BE2C (cell line): Measurements from ENCODE around the gene FARS2.

Source experiments
- DNase-seq: peaks from one replicate; pipeline ENCODE4 v3.0.0-alpha.2; 2020
- H3K27me3 ChIP-seq: fragments of 250-450 bp; sonication (Bioruptor Pico); 2 replicates; pipeline ENCODE4 v1.5.1; 2020; ENCODE audit warnings: mild to moderate bottlenecking
- H3K36me3 ChIP-seq: fragments of 250-450 bp; sonication (Bioruptor Pico); 2 replicates; pipeline ENCODE4 v1.5.1; 2020; ENCODE audit warnings: mild to moderate bottlenecking
- H3K4me1 ChIP-seq: fragments of 250-450 bp; sonication (Bioruptor Pico); 2 replicates; pipeline ENCODE4 v1.5.1; 2020
- H3K4me3 ChIP-seq: 2 replicates; pipeline ENCODE4 v1.5.1; 2011; ENCODE audit warnings: low read depth, low read length
- H3K9me3 ChIP-seq: fragments of 250-450 bp; sonication (Bioruptor Pico); 2 replicates; pipeline ENCODE4 v1.5.1; 2020
- TF ChIP-seq, protein P1 (sequence below): IDR thresholded peaks from 2 replicates; pipeline ENCODE4 v1.5.1; 2012; ENCODE audit warnings: mild to moderate bottlenecking, low read depth, low read length

Gene FARS2

DNA sequence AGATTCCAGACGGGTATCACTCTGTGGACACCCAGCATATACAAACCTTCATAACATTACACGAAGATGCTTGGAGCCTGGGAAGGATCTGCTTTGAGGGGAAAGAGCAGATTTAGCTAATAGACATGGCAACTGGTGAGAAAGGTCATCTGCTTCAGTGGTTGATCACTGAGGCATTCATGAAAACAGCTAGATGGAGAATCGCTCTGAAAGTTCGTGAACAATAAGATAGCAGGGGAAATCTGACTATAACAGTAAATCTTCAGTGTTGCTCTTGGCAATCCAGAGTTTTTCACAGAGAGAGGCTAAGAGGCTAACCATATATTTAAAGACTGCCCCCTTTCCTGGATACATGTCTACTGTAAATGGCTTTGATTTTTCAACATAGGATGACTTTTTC is 245.3 kb downstream of the FARS2 start:
- H3K9me3 ChIP-seq, result no peaks in the 10 kb centered on the region
- no peak overlapping the region for H3K4me3 ChIP-seq
- no peaks in the 10 kb centered on the region for H3K27me3 ChIP-seq
- no peaks in the 10 kb centered on the region for H3K4me1 ChIP-seq
- no peaks in the 10 kb centered on the region for H3K36me3 ChIP-seq
- TF ChIP-seq, protein P1, sequence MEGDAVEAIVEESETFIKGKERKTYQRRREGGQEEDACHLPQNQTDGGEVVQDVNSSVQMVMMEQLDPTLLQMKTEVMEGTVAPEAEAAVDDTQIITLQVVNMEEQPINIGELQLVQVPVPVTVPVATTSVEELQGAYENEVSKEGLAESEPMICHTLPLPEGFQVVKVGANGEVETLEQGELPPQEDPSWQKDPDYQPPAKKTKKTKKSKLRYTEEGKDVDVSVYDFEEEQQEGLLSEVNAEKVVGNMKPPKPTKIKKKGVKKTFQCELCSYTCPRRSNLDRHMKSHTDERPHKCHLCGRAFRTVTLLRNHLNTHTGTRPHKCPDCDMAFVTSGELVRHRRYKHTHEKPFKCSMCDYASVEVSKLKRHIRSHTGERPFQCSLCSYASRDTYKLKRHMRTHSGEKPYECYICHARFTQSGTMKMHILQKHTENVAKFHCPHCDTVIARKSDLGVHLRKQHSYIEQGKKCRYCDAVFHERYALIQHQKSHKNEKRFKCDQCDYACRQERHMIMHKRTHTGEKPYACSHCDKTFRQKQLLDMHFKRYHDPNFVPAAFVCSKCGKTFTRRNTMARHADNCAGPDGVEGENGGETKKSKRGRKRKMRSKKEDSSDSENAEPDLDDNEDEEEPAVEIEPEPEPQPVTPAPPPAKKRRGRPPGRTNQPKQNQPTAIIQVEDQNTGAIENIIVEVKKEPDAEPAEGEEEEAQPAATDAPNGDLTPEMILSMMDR, result no peak
- DNase-seq, result no peak

DNA sequence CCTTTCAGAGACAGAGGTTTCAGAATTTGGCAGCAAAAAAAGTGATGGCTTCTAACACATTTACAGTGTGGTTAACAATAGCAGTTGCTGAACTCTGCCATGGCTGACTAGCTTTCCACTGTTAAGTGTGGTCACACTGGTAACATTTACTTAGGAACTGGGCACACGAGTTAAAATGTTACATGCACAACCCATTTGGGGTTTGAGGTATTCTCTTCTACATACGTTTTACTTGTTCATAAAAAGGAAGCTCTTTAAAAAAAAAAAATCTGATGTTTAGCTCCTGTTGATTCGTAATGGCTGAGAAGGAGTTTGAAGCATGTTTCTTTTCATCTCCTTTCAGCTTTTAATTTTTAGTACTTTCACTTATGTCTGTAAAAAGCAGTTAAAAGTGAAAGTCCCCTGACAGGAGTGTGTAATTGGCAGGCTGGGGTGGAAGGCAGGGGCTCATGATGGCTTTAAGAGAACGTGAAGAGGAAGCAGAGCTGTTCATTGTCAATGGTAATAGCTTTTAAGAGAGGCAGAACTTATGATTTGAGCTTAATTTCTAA is 245.9 kb downstream of the FARS2 start:
- H3K27me3 ChIP-seq, result no peaks in the 10 kb centered on the region
- DNase-seq, result no peak
- H3K36me3 ChIP-seq, result no peaks in the 10 kb centered on the region
- no peaks in the 10 kb centered on the region for H3K4me1 ChIP-seq
- H3K9me3 ChIP-seq, result no peaks in the 10 kb centered on the region
- H3K4me3 ChIP-seq, result no peak overlapping the region
- TF ChIP-seq, protein P1, result no peak

DNA sequence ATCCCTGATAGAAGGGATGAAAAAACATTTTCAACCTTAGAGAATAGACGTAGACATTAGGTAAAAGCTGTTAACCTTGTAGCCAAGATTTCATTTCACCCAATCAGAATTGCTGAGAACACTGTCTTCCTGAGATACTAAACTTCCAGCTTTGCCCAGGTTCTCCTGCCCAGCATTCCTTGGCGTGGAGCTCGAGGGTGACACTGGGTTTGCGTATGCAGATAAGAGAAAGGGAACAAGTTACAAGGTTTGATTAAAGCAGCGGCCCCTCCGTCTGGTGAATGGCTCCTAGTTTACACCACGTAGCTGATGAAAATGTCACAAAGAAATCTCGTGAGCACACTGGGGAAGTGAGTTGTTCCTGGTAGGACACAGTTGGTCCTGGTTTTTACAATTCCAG is 247.8 kb downstream of the FARS2 start:
- TF ChIP-seq, protein P1, result no peak
- no peaks in the 10 kb centered on the region for H3K36me3 ChIP-seq

DNA sequence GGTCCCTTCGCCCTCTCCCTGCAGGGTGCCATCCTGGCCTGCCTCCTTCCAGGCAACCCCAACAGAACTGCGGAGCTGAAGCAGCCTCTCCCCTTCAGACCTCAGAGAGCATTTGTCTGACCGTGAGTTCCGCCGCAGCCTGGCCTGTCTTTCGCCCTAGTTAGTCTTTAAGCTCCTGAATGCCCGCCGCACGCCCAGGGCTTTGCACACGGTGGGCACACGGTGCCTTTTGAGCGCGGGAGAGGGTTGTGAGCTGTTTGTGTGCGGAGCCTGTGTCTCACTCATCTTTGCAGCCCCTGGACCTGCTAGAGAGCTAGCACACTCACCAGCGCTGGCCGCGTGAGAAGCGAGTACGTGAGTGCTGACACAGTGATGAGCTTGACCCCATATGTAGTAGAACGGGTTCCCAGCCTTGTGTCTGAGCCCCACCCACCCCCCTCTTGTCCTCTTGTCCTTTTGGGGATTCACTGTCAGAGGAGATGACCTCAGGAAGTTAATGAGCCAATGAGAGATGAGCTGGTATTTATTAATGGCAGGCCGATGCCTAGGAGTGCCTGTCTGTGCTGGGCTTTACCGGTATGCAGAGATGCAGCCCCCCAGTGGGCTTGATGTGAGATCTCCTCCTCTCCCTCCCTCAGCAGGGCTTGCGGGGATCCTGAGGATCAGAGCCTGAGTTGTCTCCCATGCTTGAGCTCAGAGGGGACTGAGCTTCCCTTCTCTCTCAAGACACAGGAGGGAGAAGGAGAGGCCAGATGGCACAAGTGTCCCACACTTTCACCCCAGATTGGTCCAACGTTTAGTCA is 249.2 kb downstream of the FARS2 start:
- Histone ChIP-seq H3K27me3 (no peaks in the 10 kb centered on the region), H3K4me3 (no peak overlapping the region), H3K4me1 (no peaks in the 10 kb centered on the region), H3K36me3 (no peaks in the 10 kb centered on the region), H3K9me3 (no peaks in the 10 kb centered on the region)
- DNase-seq, result no peak
- TF ChIP-seq, protein P1, result no peak

More for the DNA sequence above, 247.8 kb downstream of the FARS2 start:
- DNase-seq, result no peak
- no peaks in the 10 kb centered on the region for H3K4me1 ChIP-seq
- H3K4me3 ChIP-seq, result no peak overlapping the region
- H3K9me3 ChIP-seq, result no peaks in the 10 kb centered on the region
- no peaks in the 10 kb centered on the region for H3K27me3 ChIP-seq

DNA sequence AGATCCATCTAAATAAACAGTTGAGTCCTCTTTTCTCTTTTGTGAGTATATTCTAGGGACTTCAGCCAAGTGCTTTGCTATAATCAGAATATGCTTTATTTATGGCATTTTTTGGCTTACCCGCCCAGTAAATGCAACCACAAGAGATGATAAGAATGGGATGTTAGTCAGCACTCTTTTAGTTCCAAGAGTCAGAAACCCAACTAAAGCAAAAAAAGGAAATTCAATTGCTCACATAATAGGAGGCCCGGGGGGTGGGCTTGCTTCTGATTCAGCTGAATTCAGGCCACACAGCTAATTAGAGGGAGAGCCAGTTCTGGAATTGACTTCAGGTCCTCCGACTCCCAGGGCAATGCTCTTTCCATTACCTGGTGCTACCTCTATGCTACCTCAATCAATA is 250.6 kb downstream of the FARS2 start:
- no peaks in the 10 kb centered on the region for H3K27me3 ChIP-seq
- TF ChIP-seq, protein P1, result no peak
- no peak for DNase-seq

DNA sequence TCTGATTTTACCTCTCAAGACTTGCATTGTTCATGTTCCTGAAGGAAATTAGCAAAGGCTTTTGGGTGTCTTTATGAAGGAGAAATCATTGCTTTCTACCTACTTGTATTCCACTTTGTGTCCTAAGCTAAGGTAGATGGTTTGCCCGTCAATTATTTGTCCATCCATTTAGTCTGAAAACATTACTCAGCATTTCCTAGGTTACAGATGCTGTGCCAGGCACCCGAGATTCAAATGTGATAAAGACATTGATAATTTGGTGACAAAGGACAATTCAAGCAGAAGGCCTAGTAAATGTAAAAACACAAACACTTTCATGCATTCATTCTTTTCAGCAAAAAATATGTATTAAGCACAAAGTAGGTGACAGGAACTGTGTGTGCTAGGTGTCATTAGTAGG is 251.1 kb downstream of the FARS2 start:
- TF ChIP-seq, protein P1, result no peak
- Histone ChIP-seq H3K4me1 (no peaks in the 10 kb centered on the region), H3K9me3 (no peaks in the 10 kb centered on the region), H3K4me3 (no peak overlapping the region), H3K36me3 (no peaks in the 10 kb centered on the region), H3K27me3 (no peaks in the 10 kb centered on the region)
- no peak for DNase-seq

More for the DNA sequence above, 250.6 kb downstream of the FARS2 start:
- Histone ChIP-seq H3K9me3 (no peaks in the 10 kb centered on the region), H3K4me3 (no peak overlapping the region), H3K36me3 (no peaks in the 10 kb centered on the region), H3K4me1 (no peaks in the 10 kb centered on the region)
